Body of pancreas (tissue), 4 donors: ENCODE measurements around the gene SCNN1G.

Experiments
- CTCF ChIP-seq, 7 experiments: fragments of 450-650 bp in 4 of 7; fragments of 200-600 bp in 3 of 7; sonication (generic) in 3 of 7; IDR thresholded peaks; one replicate each; pipeline ENCODE4 v1.5.1; 2016 to 2019; ENCODE audit warnings: antibody characterized with exemption in 7 of 7
- POLR2A ChIP-seq, 3 donors: fragments of 450-650 bp; IDR thresholded peaks; one replicate each; pipeline ENCODE4 v1.6.1; 2016; ENCODE audit warnings: antibody characterized with exemption in 3 of 3, mild to moderate bottlenecking in 2 of 3

GRCh38 chr16:23134274-23134673, 48.3 kb upstream of the SCNN1G start:
- TF ChIP-seq POLR2A (IDR thresholded peaks at IDR 0.05), result no peak
- TF ChIP-seq CTCF (IDR thresholded peaks at IDR 0.05), result no peak
